ENCODE measurements around the gene ZFAND3. TPM values are rescaled to one million over a fixed set of nuclear protein-coding genes. Genes with fewer than 3 reads are reported as not detected.

Gene ZFAND3
- polyA plus RNA-seq, 1 donor from 2014 or later = 19.7 TPM

GRCh38 chr6:37861452-37861851, 41.9 kb downstream of the ZFAND3 start:
- no peak for TF ChIP-seq EP300 (conservative IDR thresholded peaks at IDR 0.05; ENCODE audit: poor library complexity, severe bottlenecking)
- no peak for TF ChIP-seq EZH2 (IDR thresholded peaks at IDR 0.05; ENCODE audit: borderline replicate concordance, insufficient read depth, low read length, poor library complexity, severe bottlenecking)
- TF ChIP-seq MXI1 (conservative IDR thresholded peaks at IDR 0.05; ENCODE audit: poor library complexity, severe bottlenecking) = no peak
- TF ChIP-seq, protein P1, sequence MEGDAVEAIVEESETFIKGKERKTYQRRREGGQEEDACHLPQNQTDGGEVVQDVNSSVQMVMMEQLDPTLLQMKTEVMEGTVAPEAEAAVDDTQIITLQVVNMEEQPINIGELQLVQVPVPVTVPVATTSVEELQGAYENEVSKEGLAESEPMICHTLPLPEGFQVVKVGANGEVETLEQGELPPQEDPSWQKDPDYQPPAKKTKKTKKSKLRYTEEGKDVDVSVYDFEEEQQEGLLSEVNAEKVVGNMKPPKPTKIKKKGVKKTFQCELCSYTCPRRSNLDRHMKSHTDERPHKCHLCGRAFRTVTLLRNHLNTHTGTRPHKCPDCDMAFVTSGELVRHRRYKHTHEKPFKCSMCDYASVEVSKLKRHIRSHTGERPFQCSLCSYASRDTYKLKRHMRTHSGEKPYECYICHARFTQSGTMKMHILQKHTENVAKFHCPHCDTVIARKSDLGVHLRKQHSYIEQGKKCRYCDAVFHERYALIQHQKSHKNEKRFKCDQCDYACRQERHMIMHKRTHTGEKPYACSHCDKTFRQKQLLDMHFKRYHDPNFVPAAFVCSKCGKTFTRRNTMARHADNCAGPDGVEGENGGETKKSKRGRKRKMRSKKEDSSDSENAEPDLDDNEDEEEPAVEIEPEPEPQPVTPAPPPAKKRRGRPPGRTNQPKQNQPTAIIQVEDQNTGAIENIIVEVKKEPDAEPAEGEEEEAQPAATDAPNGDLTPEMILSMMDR (IDR thresholded peaks at IDR 0.05; ENCODE audit: poor library complexity, severe bottlenecking) = no peak
- TF ChIP-seq TAF1 (IDR thresholded peaks at IDR 0.05; ENCODE audit: low read depth) = no peak
- TF ChIP-seq, protein P2, sequence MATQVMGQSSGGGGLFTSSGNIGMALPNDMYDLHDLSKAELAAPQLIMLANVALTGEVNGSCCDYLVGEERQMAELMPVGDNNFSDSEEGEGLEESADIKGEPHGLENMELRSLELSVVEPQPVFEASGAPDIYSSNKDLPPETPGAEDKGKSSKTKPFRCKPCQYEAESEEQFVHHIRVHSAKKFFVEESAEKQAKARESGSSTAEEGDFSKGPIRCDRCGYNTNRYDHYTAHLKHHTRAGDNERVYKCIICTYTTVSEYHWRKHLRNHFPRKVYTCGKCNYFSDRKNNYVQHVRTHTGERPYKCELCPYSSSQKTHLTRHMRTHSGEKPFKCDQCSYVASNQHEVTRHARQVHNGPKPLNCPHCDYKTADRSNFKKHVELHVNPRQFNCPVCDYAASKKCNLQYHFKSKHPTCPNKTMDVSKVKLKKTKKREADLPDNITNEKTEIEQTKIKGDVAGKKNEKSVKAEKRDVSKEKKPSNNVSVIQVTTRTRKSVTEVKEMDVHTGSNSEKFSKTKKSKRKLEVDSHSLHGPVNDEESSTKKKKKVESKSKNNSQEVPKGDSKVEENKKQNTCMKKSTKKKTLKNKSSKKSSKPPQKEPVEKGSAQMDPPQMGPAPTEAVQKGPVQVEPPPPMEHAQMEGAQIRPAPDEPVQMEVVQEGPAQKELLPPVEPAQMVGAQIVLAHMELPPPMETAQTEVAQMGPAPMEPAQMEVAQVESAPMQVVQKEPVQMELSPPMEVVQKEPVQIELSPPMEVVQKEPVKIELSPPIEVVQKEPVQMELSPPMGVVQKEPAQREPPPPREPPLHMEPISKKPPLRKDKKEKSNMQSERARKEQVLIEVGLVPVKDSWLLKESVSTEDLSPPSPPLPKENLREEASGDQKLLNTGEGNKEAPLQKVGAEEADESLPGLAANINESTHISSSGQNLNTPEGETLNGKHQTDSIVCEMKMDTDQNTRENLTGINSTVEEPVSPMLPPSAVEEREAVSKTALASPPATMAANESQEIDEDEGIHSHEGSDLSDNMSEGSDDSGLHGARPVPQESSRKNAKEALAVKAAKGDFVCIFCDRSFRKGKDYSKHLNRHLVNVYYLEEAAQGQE (IDR thresholded peaks at IDR 0.05; ENCODE audit: borderline replicate concordance) = no peak
- TF ChIP-seq RAD21 (conservative IDR thresholded peaks at IDR 0.05) = no peak
- no peak for TF ChIP-seq POLR2AphosphoS5 (IDR thresholded peaks at IDR 0.05)
- no peak for TF ChIP-seq SMC3 (conservative IDR thresholded peaks at IDR 0.05; ENCODE audit: poor library complexity)
- no peaks in the 10 kb centered on the region for H3K9me3 ChIP-seq (ENCODE audit: low read length)

DNA sequence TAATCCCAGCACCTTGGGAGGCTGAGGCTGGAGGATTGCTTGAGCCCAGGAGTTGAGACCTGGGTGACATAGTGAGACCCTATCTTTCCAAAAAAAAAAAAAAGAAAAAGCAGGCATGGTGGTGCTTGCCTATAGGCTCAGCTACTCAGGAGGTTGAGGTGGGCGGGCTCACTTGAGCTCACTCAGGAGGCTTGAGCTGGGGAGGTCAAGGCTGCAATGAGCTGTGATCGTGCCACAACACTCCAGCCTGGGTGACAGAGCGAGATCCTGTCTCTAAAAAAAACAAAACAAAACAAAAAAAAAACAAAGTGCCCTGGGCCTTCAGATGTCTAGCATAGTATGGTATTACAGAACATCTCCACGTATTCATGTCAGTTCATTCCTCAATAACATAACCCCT, 42.9 kb downstream of the ZFAND3 start:
- H3K79me2 ChIP-seq (replicated peaks; ENCODE audit: insufficient read depth, low read length) = peaks cover 53% of the 10 kb centered on the region
- no peaks in the 10 kb centered on the region for H3K9me3 ChIP-seq (ENCODE audit: low read length)
- H3K9ac ChIP-seq (ENCODE audit: low read length) = no peak overlapping the region
- H3K27me3 ChIP-seq (ENCODE audit: insufficient read depth, low read depth, low read length) = no peaks in the 10 kb centered on the region
- no peaks in the 10 kb centered on the region for H3F3A ChIP-seq (ENCODE audit: insufficient read depth, low read length, poor library complexity, severe bottlenecking)
- no peaks in the 10 kb centered on the region for H3K36me3 ChIP-seq (ENCODE audit: insufficient read depth, low read length)
- H3K9me2 ChIP-seq (ENCODE audit: insufficient read depth, low read length) = no peaks in the 10 kb centered on the region
- no peak overlapping the region for H2AFZ ChIP-seq (ENCODE audit: low read depth, low read length)
- no peak overlapping the region for H3K4me3 ChIP-seq (ENCODE audit: low read length)
- no peak overlapping the region for H3K4me2 ChIP-seq (ENCODE audit: low read length)
- TF ChIP-seq MXI1 (conservative IDR thresholded peaks at IDR 0.05; ENCODE audit: poor library complexity, severe bottlenecking) (no peak), POLR2AphosphoS5 (IDR thresholded peaks at IDR 0.05) (no peak), RAD21 (conservative IDR thresholded peaks at IDR 0.05) (no peak), EZH2 (IDR thresholded peaks at IDR 0.05; ENCODE audit: borderline replicate concordance, insufficient read depth, low read length, poor library complexity, severe bottlenecking) (no peak), EP300 (conservative IDR thresholded peaks at IDR 0.05; ENCODE audit: poor library complexity, severe bottlenecking) (no peak), SMC3 (conservative IDR thresholded peaks at IDR 0.05; ENCODE audit: poor library complexity) (no peak), TAF1 (IDR thresholded peaks at IDR 0.05; ENCODE audit: low read depth) (no peak)
- TF ChIP-seq, protein P2 (IDR thresholded peaks at IDR 0.05; ENCODE audit: borderline replicate concordance) = no peak
- TF ChIP-seq, protein P1 (IDR thresholded peaks at IDR 0.05; ENCODE audit: poor library complexity, severe bottlenecking) = no peak
- peaks cover 2% of the 10 kb centered on the region for H4K20me1 ChIP-seq (ENCODE audit: insufficient read depth)
- H3K27ac ChIP-seq (ENCODE audit: low read length) = no peak overlapping the region

More at GRCh38 chr6:37861452-37861851, 41.9 kb downstream of the ZFAND3 start:
- Histone ChIP-seq H3K79me2 (replicated peaks; ENCODE audit: insufficient read depth, low read length) (peaks cover 57% of the 10 kb centered on the region), H3K4me2 (ENCODE audit: low read length) (no peak overlapping the region), H3K36me3 (ENCODE audit: insufficient read depth, low read length) (no peaks in the 10 kb centered on the region), H3K4me3 (ENCODE audit: low read length) (no peak overlapping the region), H3K27ac (ENCODE audit: low read length) (no peak overlapping the region), H3K9me2 (ENCODE audit: insufficient read depth, low read length) (no peaks in the 10 kb centered on the region), H4K20me1 (ENCODE audit: insufficient read depth) (peaks cover 2% of the 10 kb centered on the region), H2AFZ (ENCODE audit: low read depth, low read length) (no peak overlapping the region), H3F3A (ENCODE audit: insufficient read depth, low read length, poor library complexity, severe bottlenecking) (no peaks in the 10 kb centered on the region), H3K27me3 (ENCODE audit: insufficient read depth, low read depth, low read length) (no peaks in the 10 kb centered on the region), H3K9ac (ENCODE audit: low read length) (no peak overlapping the region)

Measured in neural cell (in vitro differentiated cells).